Hepatocyte (in vitro differentiated cells): Measurements from ENCODE around the gene FMNL3. TPM values are rescaled to one million over a fixed set of nuclear protein-coding genes. Genes with fewer than 3 reads are reported as not detected.

ENCODE experiments used
- DNase-seq: peaks from one replicate; pipeline ENCODE4 v3.0.0-alpha.2; 2016; ENCODE audit warnings: low spot score
- H2AFZ ChIP-seq: fragments of 200-600 bp; sonication (generic); 2 replicates; pipeline ENCODE4 v1.6.0; 2016; ENCODE audit warnings: antibody characterized with exemption, mild to moderate bottlenecking
- H3K27ac ChIP-seq: fragments of 200-600 bp; sonication (generic); 2 replicates; pipeline ENCODE4 v1.5.1; 2016; ENCODE audit warnings: mild to moderate bottlenecking
- H3K27me3 ChIP-seq: fragments of 200-600 bp; sonication (generic); 2 replicates; pipeline ENCODE4 v1.6.1; 2016
- H3K36me3 ChIP-seq: fragments of 200-600 bp; sonication (generic); replicated peaks from 2 replicates; pipeline ENCODE4 v1.5.1; 2016; ENCODE audit warnings: low read depth; ENCODE audit not compliant: insufficient read depth
- H3K4me1 ChIP-seq: fragments of 200-600 bp; sonication (generic); 2 replicates; pipeline ENCODE4 v1.5.1; 2016; ENCODE audit warnings: mild to moderate bottlenecking, moderate library complexity; ENCODE audit not compliant: insufficient read depth
- H3K4me2 ChIP-seq: fragments of 200-600 bp; sonication (generic); 2 replicates; pipeline ENCODE4 v1.6.0; 2016
- H3K4me3 ChIP-seq: fragments of 200-600 bp; sonication (generic); 2 replicates; pipeline ENCODE4 v1.5.1; 2016; ENCODE audit warnings: mild to moderate bottlenecking
- H3K79me2 ChIP-seq: fragments of 200-600 bp; sonication (generic); 2 replicates; pipeline ENCODE4 v1.6.0; 2017; ENCODE audit warnings: mild to moderate bottlenecking
- H3K9me2 ChIP-seq: fragments of 200-600 bp; sonication (generic); replicated peaks from 2 replicates; pipeline ENCODE4 v1.6.0; 2017; ENCODE audit warnings: mild to moderate bottlenecking; ENCODE audit not compliant: insufficient read depth
- H3K9me3 ChIP-seq: fragments of 200-600 bp; sonication (generic); 2 replicates; pipeline ENCODE4 v1.5.1; 2016; ENCODE audit warnings: low read depth, mild to moderate bottlenecking
- H4K20me1 ChIP-seq: fragments of 200-600 bp; sonication (generic); 2 replicates; pipeline ENCODE4 v1.6.0; 2016; ENCODE audit warnings: mild to moderate bottlenecking; ENCODE audit not compliant: insufficient read depth, poor library complexity, severe bottlenecking
- CTCF ChIP-seq: fragments of 200-600 bp; sonication (generic); IDR thresholded peaks from 2 replicates; pipeline ENCODE4 v1.5.1; 2016; ENCODE audit warnings: antibody characterized with exemption, mild to moderate bottlenecking; ENCODE audit not compliant: poor library complexity
- EZH2 ChIP-seq: fragments of 200-600 bp; sonication (generic); IDR thresholded peaks from 2 replicates; pipeline ENCODE4 v1.6.1; 2016; ENCODE audit warnings: antibody characterized with exemption, mild to moderate bottlenecking, borderline replicate concordance
- EZH2phosphoT487 ChIP-seq: fragments of 200-600 bp; sonication (generic); IDR thresholded peaks from one replicate; pipeline ENCODE4 v1.6.1; 2018; ENCODE audit warnings: antibody characterized with exemption, mild to moderate bottlenecking, low read depth, moderate library complexity; ENCODE audit not compliant: unreplicated experiment, severe bottlenecking
- WGBS: methylation state at CpG from one replicate; pipeline ENCODE4 v1.1.6; 2016; ENCODE audit warnings: low lambda C conversion rate; ENCODE audit errors: missing lambda C conversion rate; 5-methylcytosine and 5-hydroxymethylcytosine counted together
- polyA plus RNA-seq: library from polyadenylated mRNA; unstranded; fragments of >200 nt; fragmentation: Nextera tagmentation; extraction: Ambion mirVana; gene quantifications from 2 replicates; pipeline ENCODE4 v1.2.1, GENCODE V29; 2016
- total RNA-seq: library from RNA; depleted of rRNA; stranded (reverse); fragments of >200 nt; gene quantifications from 2 replicates; pipeline ENCODE4 v1.2.3, GENCODE V29; 2014

Gene FMNL3
- total and polyA plus RNA-seq, 2 experiments from 2014 or later: 5.8 to 8.3 TPM

GRCh38 chr12:49708851-49709250 lies 1.6 kb upstream of the FMNL3 start:
- H3K27me3 ChIP-seq: peaks cover 33% of the 10 kb centered on the region

GRCh38 chr12:49707812-49708147 lies 575 bp upstream of the FMNL3 start:
- Histone ChIP-seq H2AFZ (no peak overlapping the region), H3K36me3 (no peaks in the 10 kb centered on the region), H3K27me3 (peaks cover 33% of the 10 kb centered on the region), H3K27ac (no peak overlapping the region), H3K4me2 (peak overlapping the region; percentile 96), H3K79me2 (peaks cover 26% of the 10 kb centered on the region), H3K9me2 (no peaks in the 10 kb centered on the region), H4K20me1 (no peaks in the 10 kb centered on the region), H3K4me1 (peaks cover 7% of the 10 kb centered on the region), H3K4me3 (no peak overlapping the region), H3K9me3 (no peaks in the 10 kb centered on the region)
- TF ChIP-seq EZH2phosphoT487 (no peak), EZH2 (no peak), CTCF (no peak)
- 66% methylated on average over 11 of the region's 11 CpGs for WGBS
- DNase-seq: no peak

More at GRCh38 chr12:49708851-49709250, 1.6 kb upstream of the FMNL3 start:
- H3K27ac ChIP-seq: no peak overlapping the region
- no peak overlapping the region for H3K4me2 ChIP-seq
- no peak overlapping the region for H2AFZ ChIP-seq
- H3K9me2 ChIP-seq: no peaks in the 10 kb centered on the region
- H3K79me2 ChIP-seq: peaks cover 18% of the 10 kb centered on the region
- no peak for TF ChIP-seq EZH2phosphoT487
- TF ChIP-seq CTCF: no peak
- no peak for TF ChIP-seq EZH2
- 84% methylated on average over 3 of the region's 3 CpGs for WGBS
- H3K9me3 ChIP-seq: no peaks in the 10 kb centered on the region
- H3K36me3 ChIP-seq: no peaks in the 10 kb centered on the region
- H3K4me3 ChIP-seq: no peak overlapping the region
- DNase-seq: no peak
- no peaks in the 10 kb centered on the region for H4K20me1 ChIP-seq
- H3K4me1 ChIP-seq: peaks cover 7% of the 10 kb centered on the region

GRCh38 chr12:49706351-49707127 lies 666 bp downstream of the FMNL3 start:
- Histone ChIP-seq H3K79me2 (peaks cover 29% of the 10 kb centered on the region), H4K20me1 (no peaks in the 10 kb centered on the region), H3K27me3 (peaks cover 30% of the 10 kb centered on the region), H3K4me1 (peaks cover 7% of the 10 kb centered on the region), H3K9me2 (no peaks in the 10 kb centered on the region), H3K27ac (peak overlapping the region; percentile 94), H3K4me3 (peak overlapping the region; percentile 81), H3K36me3 (no peaks in the 10 kb centered on the region), H2AFZ (peak overlapping the region; percentile 87), H3K9me3 (no peaks in the 10 kb centered on the region), H3K4me2 (peak overlapping the region; percentile 96)
- DNase-seq: peak; percentile 42
- WGBS: 4% methylated on average over 34 of the region's 43 CpGs
- no peak for TF ChIP-seq EZH2phosphoT487
- peak; percentile 32 for TF ChIP-seq EZH2
- TF ChIP-seq CTCF: no peak
